ENCODE measurements around the gene BRD3OS.

DNA sequence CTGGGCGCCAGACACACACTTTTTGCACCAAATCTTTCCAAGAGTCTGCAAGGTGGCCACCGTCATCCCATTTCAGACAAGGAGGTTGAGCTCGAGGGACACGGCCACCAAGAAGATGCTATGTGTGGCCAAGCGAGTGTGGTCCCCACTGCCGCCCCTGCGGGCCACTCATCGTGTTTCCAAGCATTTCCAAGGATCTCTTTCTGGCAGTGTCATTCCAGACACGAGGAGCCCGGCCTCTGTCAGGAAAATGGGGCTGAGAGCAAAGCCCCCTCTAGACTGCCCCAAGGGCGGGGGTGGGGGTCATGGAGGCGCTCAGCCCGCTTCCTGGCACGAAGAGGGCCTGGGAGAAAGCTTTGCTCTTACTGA is 43.7 kb upstream of the BRD3OS start:
- TF ChIP-seq, protein P1, sequence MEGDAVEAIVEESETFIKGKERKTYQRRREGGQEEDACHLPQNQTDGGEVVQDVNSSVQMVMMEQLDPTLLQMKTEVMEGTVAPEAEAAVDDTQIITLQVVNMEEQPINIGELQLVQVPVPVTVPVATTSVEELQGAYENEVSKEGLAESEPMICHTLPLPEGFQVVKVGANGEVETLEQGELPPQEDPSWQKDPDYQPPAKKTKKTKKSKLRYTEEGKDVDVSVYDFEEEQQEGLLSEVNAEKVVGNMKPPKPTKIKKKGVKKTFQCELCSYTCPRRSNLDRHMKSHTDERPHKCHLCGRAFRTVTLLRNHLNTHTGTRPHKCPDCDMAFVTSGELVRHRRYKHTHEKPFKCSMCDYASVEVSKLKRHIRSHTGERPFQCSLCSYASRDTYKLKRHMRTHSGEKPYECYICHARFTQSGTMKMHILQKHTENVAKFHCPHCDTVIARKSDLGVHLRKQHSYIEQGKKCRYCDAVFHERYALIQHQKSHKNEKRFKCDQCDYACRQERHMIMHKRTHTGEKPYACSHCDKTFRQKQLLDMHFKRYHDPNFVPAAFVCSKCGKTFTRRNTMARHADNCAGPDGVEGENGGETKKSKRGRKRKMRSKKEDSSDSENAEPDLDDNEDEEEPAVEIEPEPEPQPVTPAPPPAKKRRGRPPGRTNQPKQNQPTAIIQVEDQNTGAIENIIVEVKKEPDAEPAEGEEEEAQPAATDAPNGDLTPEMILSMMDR (IDR thresholded peaks at IDR 0.05) = no peak
- TF ChIP-seq POLR2AphosphoS5 (IDR thresholded peaks at IDR 0.05) (no peak), POLR2A (IDR thresholded peaks at IDR 0.05) (no peak), EP300 (IDR thresholded peaks at IDR 0.05) (no peak)

Measured in gastroesophageal sphincter (tissue), 3 donors.